Kidney (tissue), 14 donors: ENCODE results near the gene ZNF783. TPM values are rescaled to one million over a fixed set of nuclear protein-coding genes. Genes with fewer than 3 reads are reported as not detected.

Source experiments
- DNase-seq, 5 donors: peaks; one replicate each; pipeline ENCODE4 v3.0.0-alpha.2; 2013 to 2020
- FAIRE-seq: peaks from 2 replicates; lab custom pipeline; 2012; peaks lifted over from hg19 to GRCh38; lab: Jason Lieb, UNC
- H3K27ac ChIP-seq, 2 donors: one replicate each; pipeline ENCODE4 v1.7.0; 2013; ENCODE audit warnings: low read depth in 2 of 2, low read length in 2 of 2, inconsistent platforms in 1 of 2
- H3K27me3 ChIP-seq: one replicate; pipeline ENCODE4 v1.7.1; 2013; ENCODE audit warnings: low read length, inconsistent platforms; ENCODE audit not compliant: control insufficient read depth, insufficient read depth
- H3K36me3 ChIP-seq, 3 donors: one replicate each; pipeline versions ENCODE4 v1.7.0 to v1.7.1; 2013; ENCODE audit warnings: low read length in 3 of 3, control low read depth in 1 of 3, inconsistent platforms in 1 of 3; ENCODE audit not compliant: insufficient read depth in 3 of 3, control insufficient read depth in 2 of 3
- H3K4me1 ChIP-seq, 3 donors: one replicate each; pipeline versions ENCODE4 v1.7.0 to v1.7.1; 2013; ENCODE audit warnings: low read length in 3 of 3, inconsistent platforms in 1 of 3, low read depth in 1 of 3; ENCODE audit not compliant: control insufficient read depth in 2 of 3, insufficient read depth in 2 of 3
- H3K4me3 ChIP-seq, 3 donors: one replicate each; pipeline versions ENCODE4 v1.7.0 to v1.8.1; 2013; ENCODE audit warnings: low read length in 3 of 3, control low read depth in 1 of 3, inconsistent platforms in 1 of 3
- H3K9ac ChIP-seq, 3 donors: one replicate each; pipeline versions ENCODE4 v1.7.0 to v1.7.1; 2013; ENCODE audit warnings: low read length in 3 of 3, control low read depth in 1 of 3, inconsistent platforms in 1 of 3
- H3K9me3 ChIP-seq, 3 donors: one replicate each; pipeline versions ENCODE4 v1.7.0 to v1.7.1; 2013; ENCODE audit warnings: low read length in 3 of 3, control low read depth in 1 of 3, inconsistent platforms in 1 of 3; ENCODE audit not compliant: control insufficient read depth in 2 of 3, insufficient read depth in 1 of 3
- CTCF ChIP-seq: IDR thresholded peaks from 3 replicates; pipeline ENCODE4 v1.5.1; 2012; ENCODE audit warnings: mild to moderate bottlenecking, moderate library complexity, borderline replicate concordance; ENCODE audit not compliant: insufficient read depth; ENCODE audit errors: extremely low read depth
- intact Hi-C: fragments of 100-400 bp; cut with DNase I; formaldehyde crosslinking; loops from one replicate; pipeline ENCODE4 v1.11.1; 2022
- polyA plus RNA-seq: library from polyadenylated mRNA; stranded (reverse); fragments of 350-450 nt; fragmentation: Illumina TruSeq; extraction: RNeasy Lipid Tissue Mini Kit (QIAGEN cat#74804); gene quantifications from one replicate; pipeline ENCODE4 v1.2.3, GENCODE V29; 2014; ENCODE audit warnings: low read depth, low replicate concordance; ENCODE audit not compliant: insufficient read depth
- total RNA-seq: library from RNA; stranded (reverse); fragmentation: NEBNext Ultra II Directional; extraction: Animal tissue kit (Norgen Biotek cat#: 25700); gene quantifications from one replicate; pipeline ENCODE4 v1.2.1, GENCODE V29; 2021
- donor health status: control.
- donor health status: control.
- donor health status: control.
- donor health status: control.
- donor health status: control.
- donor health status: DM: yes; HTN: yes; CAD: no.
- donor health status: Normal renal cell carcinoma (clear cell type).

The ZNF783 gene
- total and polyA plus RNA-seq, 2 donors from 2014 or later: 3.6 to 21.8 TPM

- no peak for FAIRE-seq
These were observed 27.3 kb downstream of the ZNF783 start for GRCh38 chr7:149289262-149289661.

GRCh38 chr7:149289856-149290255 lies 27.9 kb downstream of the ZNF783 start:
- no peak overlapping the region for H3K27ac ChIP-seq
- H3K36me3 ChIP-seq: no peaks in the 10 kb centered on the region
- TF ChIP-seq CTCF: no peak
- FAIRE-seq: no peak
- H3K27me3 ChIP-seq: no peaks in the 10 kb centered on the region
- peaks cover 0 to 6% (median 6%) of the 10 kb centered on the region in 3 donors for H3K4me1 ChIP-seq
- H3K4me3 ChIP-seq: no peak overlapping the region
- H3K9ac ChIP-seq: no peak overlapping the region
- no peaks in the 10 kb centered on the region for H3K9me3 ChIP-seq
- intact Hi-C loops: no loop called here
- DNase-seq: no peak

More at GRCh38 chr7:149289262-149289661, 27.3 kb downstream of the ZNF783 start:
- intact Hi-C loops: no loop called here
- TF ChIP-seq CTCF: no peak
- no peak overlapping the region for H3K27ac ChIP-seq
- no peaks in the 10 kb centered on the region for H3K27me3 ChIP-seq
- H3K9me3 ChIP-seq: no peaks in the 10 kb centered on the region
- no peak overlapping the region for H3K4me3 ChIP-seq
- H3K36me3 ChIP-seq: no peaks in the 10 kb centered on the region
- DNase-seq: no peak
- H3K9ac ChIP-seq: no peak overlapping the region
- H3K4me1 ChIP-seq: peaks cover 0 to 6% (median 6%) of the 10 kb centered on the region in 3 donors

GRCh38 chr7:149291036-149291780 lies 29.2 kb downstream of the ZNF783 start:
- Histone ChIP-seq H3K27me3 (no peaks in the 10 kb centered on the region), H3K9me3 (no peaks in the 10 kb centered on the region), H3K27ac (no peak overlapping the region), H3K36me3 (no peaks in the 10 kb centered on the region), H3K4me1 (no peaks in the 10 kb centered on the region), H3K9ac (no peak overlapping the region), H3K4me3 (no peak overlapping the region)
- intact Hi-C loops: no loop called here
- no peak for FAIRE-seq
- DNase-seq: no peak
- TF ChIP-seq CTCF: no peak
